Measurements from ENCODE around the gene YES1.

DNA sequence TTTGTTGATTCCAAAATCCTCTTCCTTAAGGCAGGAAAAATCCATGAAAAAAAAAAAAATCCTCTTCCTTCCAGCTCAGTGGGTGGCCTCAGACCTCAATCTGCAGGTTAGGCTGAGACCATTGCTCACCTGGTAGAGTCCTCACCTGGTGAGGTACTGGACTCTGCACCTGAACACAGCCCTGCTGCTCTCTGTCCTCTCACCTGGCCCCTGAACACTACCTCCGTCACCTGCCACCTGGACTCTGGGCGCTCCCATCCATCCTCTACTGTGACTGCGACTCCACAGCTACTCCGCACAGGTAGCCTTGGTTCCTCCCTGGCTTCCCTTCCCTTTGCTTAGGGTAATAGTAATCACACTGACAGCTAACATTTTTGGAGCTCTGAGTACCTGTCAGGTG, 132.5 kb downstream of the YES1 start:
- TF ChIP-seq, protein P1, sequence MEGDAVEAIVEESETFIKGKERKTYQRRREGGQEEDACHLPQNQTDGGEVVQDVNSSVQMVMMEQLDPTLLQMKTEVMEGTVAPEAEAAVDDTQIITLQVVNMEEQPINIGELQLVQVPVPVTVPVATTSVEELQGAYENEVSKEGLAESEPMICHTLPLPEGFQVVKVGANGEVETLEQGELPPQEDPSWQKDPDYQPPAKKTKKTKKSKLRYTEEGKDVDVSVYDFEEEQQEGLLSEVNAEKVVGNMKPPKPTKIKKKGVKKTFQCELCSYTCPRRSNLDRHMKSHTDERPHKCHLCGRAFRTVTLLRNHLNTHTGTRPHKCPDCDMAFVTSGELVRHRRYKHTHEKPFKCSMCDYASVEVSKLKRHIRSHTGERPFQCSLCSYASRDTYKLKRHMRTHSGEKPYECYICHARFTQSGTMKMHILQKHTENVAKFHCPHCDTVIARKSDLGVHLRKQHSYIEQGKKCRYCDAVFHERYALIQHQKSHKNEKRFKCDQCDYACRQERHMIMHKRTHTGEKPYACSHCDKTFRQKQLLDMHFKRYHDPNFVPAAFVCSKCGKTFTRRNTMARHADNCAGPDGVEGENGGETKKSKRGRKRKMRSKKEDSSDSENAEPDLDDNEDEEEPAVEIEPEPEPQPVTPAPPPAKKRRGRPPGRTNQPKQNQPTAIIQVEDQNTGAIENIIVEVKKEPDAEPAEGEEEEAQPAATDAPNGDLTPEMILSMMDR (IDR thresholded peaks at IDR 0.05), result no peak
- TF ChIP-seq POLR2AphosphoS5 (IDR thresholded peaks at IDR 0.05), result no peak

Data from prostate gland (tissue), 2 donors.